ENCODE data around the gene ZNF316. TPM values are rescaled to one million over a fixed set of nuclear protein-coding genes. Genes with fewer than 3 reads are reported as not detected.

ZNF316 gene
- total RNA-seq, 4 donors from 2014 or later: 32.1 to 77.7 (median 36.2) TPM

GRCh38 chr7:6590645-6591110, 46.4 kb upstream of the ZNF316 start:
- Histone ChIP-seq H3K4me3 (peak overlapping the region; percentile 59 to 93 (median 77)), H3K27me3 (no peaks in the 10 kb centered on the region), H3K4me1 (peaks cover 0 to 25% (median 10%) of the 10 kb centered on the region in 4 donors), H3K27ac (peak overlapping the region in 3 of 4 donors; percentile 69 to 86 (median 82)), H3K36me3 (peaks cover 0 to 70% (median 20%) of the 10 kb centered on the region in 3 donors), H3K9me3 (no peaks in the 10 kb centered on the region)
- WGBS, 2 donors: 10% methylated on average over 10 of the region's 10 CpGs
- TF ChIP-seq POLR2A (IDR thresholded peaks at IDR 0.05): no peak
- DNase-seq (ENCODE audit: low spot score in 2 of 2): no peak

- no peak for TF ChIP-seq CTCF (IDR thresholded peaks at IDR 0.05)
- no peak for TF ChIP-seq EP300 (IDR thresholded peaks at IDR 0.05)
- no peak for TF ChIP-seq POLR2A (IDR thresholded peaks at IDR 0.05)
- no peak for DNase-seq (ENCODE audit: low spot score in 2 of 2)
- Histone ChIP-seq H3K4me1 (no peaks in the 10 kb centered on the region), H3K9me3 (no peaks in the 10 kb centered on the region), H3K36me3 (peaks cover 0 to 98% (median 22%) of the 10 kb centered on the region in 3 donors), H3K27me3 (no peaks in the 10 kb centered on the region), H3K4me3 (no peak overlapping the region), H3K27ac (no peak overlapping the region)
- WGBS, 2 donors: 88 to 93% methylated on average over 14 to 15 of the region's 15 CpGs
Observed at GRCh38 chr7:6600093-6600492, 37.0 kb upstream of the ZNF316 start.

- DNase-seq (ENCODE audit: low spot score in 2 of 2): no peak
Observed at GRCh38 chr7:6604458-6604857, 32.7 kb upstream of the ZNF316 start.

GRCh38 chr7:6606866-6607583, 30.1 kb upstream of the ZNF316 start:
- 89 to 93% methylated on average over 36 of the region's 36 CpGs for WGBS, 2 donors
- Histone ChIP-seq H3K4me3 (no peak overlapping the region), H3K9me3 (no peaks in the 10 kb centered on the region), H3K27ac (no peak overlapping the region), H3K36me3 (peaks cover 0 to 79% (median under 1%) of the 10 kb centered on the region in 3 donors), H3K4me1 (no peaks in the 10 kb centered on the region), H3K27me3 (no peaks in the 10 kb centered on the region)
- DNase-seq (ENCODE audit: low spot score in 2 of 2): no peak
- TF ChIP-seq POLR2A (IDR thresholded peaks at IDR 0.05): no peak
- TF ChIP-seq EP300 (IDR thresholded peaks at IDR 0.05): no peak
- TF ChIP-seq CTCF (IDR thresholded peaks at IDR 0.05): no peak

More at GRCh38 chr7:6604458-6604857, 32.7 kb upstream of the ZNF316 start:
- no peaks in the 10 kb centered on the region for H3K27me3 ChIP-seq
- no peak overlapping the region for H3K27ac ChIP-seq
- H3K36me3 ChIP-seq: peaks cover 0 to 98% (median 6%) of the 10 kb centered on the region in 3 donors
- TF ChIP-seq CTCF (IDR thresholded peaks at IDR 0.05): no peak
- no peak for TF ChIP-seq POLR2A (IDR thresholded peaks at IDR 0.05)
- TF ChIP-seq EP300 (IDR thresholded peaks at IDR 0.05): no peak
- WGBS, 2 donors: 71 to 83% methylated on average over 4 to 10 of the region's 10 CpGs
- H3K9me3 ChIP-seq: no peaks in the 10 kb centered on the region
- no peak overlapping the region for H3K4me3 ChIP-seq
- no peaks in the 10 kb centered on the region for H3K4me1 ChIP-seq

- Histone ChIP-seq H3K4me1 (no peaks in the 10 kb centered on the region), H3K27me3 (no peaks in the 10 kb centered on the region), H3K27ac (no peak overlapping the region), H3K9me3 (no peaks in the 10 kb centered on the region), H3K4me3 (no peak overlapping the region), H3K36me3 (peaks cover 0 to 74% (median 0%) of the 10 kb centered on the region in 3 donors)
- WGBS, 2 donors: 87 to 90% methylated on average over 9 to 38 of the region's 38 CpGs
- TF ChIP-seq POLR2A (IDR thresholded peaks at IDR 0.05): no peak
- TF ChIP-seq EP300 (IDR thresholded peaks at IDR 0.05): no peak
- no peak for TF ChIP-seq CTCF (IDR thresholded peaks at IDR 0.05)
- no peak for DNase-seq (ENCODE audit: low spot score in 2 of 2)
Observed at GRCh38 chr7:6607651-6608051, 29.5 kb upstream of the ZNF316 start.

Measured in tibial nerve (tissue), 4 donors.